ENCODE data around the gene ABCA6. TPM values are rescaled to one million over a fixed set of nuclear protein-coding genes. Genes with fewer than 3 reads are reported as not detected.

ABCA6 gene
- total RNA-seq, 1 experiment from 2014 or later, result not detected

DNA sequence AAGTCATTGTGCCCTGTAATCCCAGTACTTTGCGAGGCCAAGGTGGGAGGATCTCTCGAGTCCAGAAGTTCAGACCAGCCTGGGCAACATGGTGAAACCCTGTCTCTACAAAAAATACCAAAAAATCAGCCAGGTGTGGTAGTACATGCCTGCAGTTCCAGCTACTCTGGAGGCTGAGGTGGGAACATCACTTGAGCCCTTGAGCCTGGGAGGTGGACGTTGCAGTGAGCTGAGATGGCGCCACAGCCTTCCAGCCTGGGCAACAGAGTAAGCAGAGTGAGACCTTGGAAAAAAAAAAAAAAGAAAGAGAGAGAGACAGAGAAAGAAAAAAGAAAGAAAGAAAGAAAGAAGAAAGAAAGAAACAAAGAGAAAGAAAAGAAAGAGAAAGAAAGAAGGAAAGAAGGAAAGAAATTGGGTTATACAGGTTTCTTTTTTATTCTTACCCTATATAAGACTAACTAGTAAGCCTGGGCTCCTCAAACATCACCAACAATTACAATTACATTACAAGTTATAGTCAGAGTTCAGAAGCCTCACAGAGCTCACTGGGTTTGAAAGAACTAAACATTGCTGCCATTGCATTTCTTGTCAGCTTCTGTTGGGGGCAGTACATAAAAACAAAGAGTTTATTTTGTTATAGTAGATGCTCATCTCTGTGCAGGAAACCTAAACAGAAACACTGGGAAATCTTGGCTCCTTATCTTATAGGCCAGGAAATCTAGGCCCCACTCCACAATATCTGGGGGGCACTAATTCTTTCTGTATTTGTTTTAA is 74.2 kb downstream of the ABCA6 start:
- Histone ChIP-seq H3K9me2 (replicated peaks; ENCODE audit: low read length) (no peaks in the 10 kb centered on the region), H3K27ac (ENCODE audit: low read length) (no peak overlapping the region), H4K20me1 (ENCODE audit: low read length) (no peaks in the 10 kb centered on the region), H3K79me2 (ENCODE audit: low read length) (no peaks in the 10 kb centered on the region), H3K4me2 (ENCODE audit: low read length) (no peak overlapping the region), H3K9me3 (ENCODE audit: low read length) (no peaks in the 10 kb centered on the region), H3K9ac (ENCODE audit: low read length) (no peak overlapping the region), H2AFZ (ENCODE audit: low read length) (peak overlapping the region; percentile 3; the same call in 1 of the 2 replicates), H3F3A (ENCODE audit: low read length, unreplicated experiment) (no peaks in the 10 kb centered on the region), H3K4me3 (ENCODE audit: low read length) (no peak overlapping the region), H3K36me3 (ENCODE audit: low read depth, low read length) (no peaks in the 10 kb centered on the region), H3K27me3 (ENCODE audit: low read length) (peaks cover 12% of the 10 kb centered on the region; the same call in 1 of the 2 replicates), H3K4me1 (ENCODE audit: insufficient read depth, low read length) (no peaks in the 10 kb centered on the region)
- intact Hi-C loops (cut with micrococcal nuclease), result loop anchor here (1.0 kb wide), 1 partner anchor 168 kb away; no protein-coding TSS in a partner anchor
- POLR2A ChIA-PET (ENCODE audit: unreplicated experiment), result interaction anchor here (0.6 kb wide), 1 partner anchor 20 kb away, joined by 3 read pairs; no protein-coding TSS in a partner anchor
- peak; percentile 34 for DNase-seq
- peak; percentile 51; the same call in 1 of the 2 replicates for TF ChIP-seq CTCF (conservative IDR thresholded peaks at IDR 0.05; ENCODE audit: low read depth, low read length)
- no peak for TF ChIP-seq EZH2phosphoT487 (IDR thresholded peaks at IDR 0.05; ENCODE audit: borderline replicate concordance, low read length)
- no peak for TF ChIP-seq EZH2 (IDR thresholded peaks at IDR 0.05; ENCODE audit: low read length, unreplicated experiment)
- ATAC-seq, result peak; percentile 55; the same call in 1 of the 2 replicates
- BruUV-seq (replicated peaks), result no TSS peak
- CTCF ChIA-PET, result interaction anchor here (0.5 to 0.7 kb wide), 5 partner anchors 103 to 592 kb away, joined by 3 to 4 read pairs (median 3); no protein-coding TSS in a partner anchor

DNA sequence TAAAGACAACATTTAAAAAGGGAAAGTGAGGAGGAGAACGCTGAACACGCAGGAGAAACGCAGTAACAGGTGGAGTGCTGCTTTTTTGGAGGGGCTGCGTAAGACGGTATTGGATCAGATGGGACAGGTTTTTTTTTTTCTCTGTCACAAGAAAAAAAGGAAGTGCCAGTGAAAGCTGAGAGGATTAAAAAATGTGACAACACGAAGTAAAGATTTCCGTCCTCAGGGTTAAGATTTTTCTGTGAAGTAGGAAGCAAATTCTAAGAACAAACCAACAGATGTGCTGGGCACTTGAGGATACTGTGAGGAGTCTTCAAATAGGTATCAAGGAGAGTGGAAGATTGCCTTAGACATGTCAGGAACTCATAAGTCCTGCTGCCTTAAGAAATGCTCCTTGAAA is 75.2 kb downstream of the ABCA6 start:
- POLR2A ChIA-PET (ENCODE audit: unreplicated experiment), result no interaction called here
- no TSS peak for BruUV-seq (replicated peaks)
- Histone ChIP-seq H3K4me1 (ENCODE audit: insufficient read depth, low read length) (no peaks in the 10 kb centered on the region), H2AFZ (ENCODE audit: low read length) (no peak overlapping the region), H4K20me1 (ENCODE audit: low read length) (no peaks in the 10 kb centered on the region), H3K36me3 (ENCODE audit: low read depth, low read length) (no peaks in the 10 kb centered on the region), H3K9me3 (ENCODE audit: low read length) (no peaks in the 10 kb centered on the region), H3K4me3 (ENCODE audit: low read length) (no peak overlapping the region), H3K9me2 (replicated peaks; ENCODE audit: low read length) (no peaks in the 10 kb centered on the region), H3K27me3 (ENCODE audit: low read length) (peaks cover 18% of the 10 kb centered on the region), H3K4me2 (ENCODE audit: low read length) (no peak overlapping the region), H3F3A (ENCODE audit: low read length, unreplicated experiment) (no peaks in the 10 kb centered on the region), H3K79me2 (ENCODE audit: low read length) (no peaks in the 10 kb centered on the region), H3K27ac (ENCODE audit: low read length) (no peak overlapping the region), H3K9ac (ENCODE audit: low read length) (no peak overlapping the region)
- TF ChIP-seq EZH2phosphoT487 (IDR thresholded peaks at IDR 0.05; ENCODE audit: borderline replicate concordance, low read length), result no peak
- no peak for TF ChIP-seq CTCF (conservative IDR thresholded peaks at IDR 0.05; ENCODE audit: low read depth, low read length)
- no peak for TF ChIP-seq EZH2 (IDR thresholded peaks at IDR 0.05; ENCODE audit: low read length, unreplicated experiment)
- ATAC-seq (no peak), DNase-seq (no peak)
- CTCF ChIA-PET, result no interaction called here
- intact Hi-C loops (cut with micrococcal nuclease), result no loop called here

DNA sequence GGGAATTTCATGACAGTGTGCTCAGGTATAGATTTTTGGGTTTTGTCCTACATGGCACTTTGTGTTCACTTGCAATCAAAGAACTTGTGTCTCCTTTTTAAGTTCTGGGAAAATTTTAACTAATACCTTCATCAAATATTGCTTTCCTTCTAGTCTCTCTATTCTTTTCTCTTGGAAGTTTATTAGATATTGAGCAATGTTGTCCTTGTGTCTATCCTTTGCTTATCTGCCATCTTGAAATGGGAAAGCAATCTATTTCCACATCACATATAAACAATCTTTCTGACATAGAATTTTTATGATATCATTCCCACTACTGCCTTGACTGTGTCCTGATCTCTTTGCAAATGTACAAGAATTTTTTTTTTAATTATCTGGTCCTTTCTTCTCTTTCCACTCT is 76.6 kb downstream of the ABCA6 start:
- Histone ChIP-seq H3K4me1 (ENCODE audit: insufficient read depth, low read length) (no peaks in the 10 kb centered on the region), H3K9me2 (replicated peaks; ENCODE audit: low read length) (no peaks in the 10 kb centered on the region), H2AFZ (ENCODE audit: low read length) (no peak overlapping the region), H3K27ac (ENCODE audit: low read length) (no peak overlapping the region), H3K9ac (ENCODE audit: low read length) (no peak overlapping the region), H3K27me3 (ENCODE audit: low read length) (peaks cover 26% of the 10 kb centered on the region), H3K9me3 (ENCODE audit: low read length) (no peaks in the 10 kb centered on the region), H3K36me3 (ENCODE audit: low read depth, low read length) (no peaks in the 10 kb centered on the region), H3K79me2 (ENCODE audit: low read length) (no peaks in the 10 kb centered on the region), H4K20me1 (ENCODE audit: low read length) (no peaks in the 10 kb centered on the region), H3F3A (ENCODE audit: low read length, unreplicated experiment) (no peaks in the 10 kb centered on the region), H3K4me3 (ENCODE audit: low read length) (no peak overlapping the region), H3K4me2 (ENCODE audit: low read length) (no peak overlapping the region)
- intact Hi-C loops (cut with micrococcal nuclease), result no loop called here
- POLR2A ChIA-PET (ENCODE audit: unreplicated experiment), result no interaction called here
- no peak for DNase-seq
- CTCF ChIA-PET, result no interaction called here
- BruUV-seq (replicated peaks), result no TSS peak
- no peak for ATAC-seq
- TF ChIP-seq EZH2phosphoT487 (IDR thresholded peaks at IDR 0.05; ENCODE audit: borderline replicate concordance, low read length), result no peak
- TF ChIP-seq EZH2 (IDR thresholded peaks at IDR 0.05; ENCODE audit: low read length, unreplicated experiment), result no peak
- TF ChIP-seq CTCF (conservative IDR thresholded peaks at IDR 0.05; ENCODE audit: low read depth, low read length), result no peak

All from PC-3 (cell line).